KOPT-K1 (cell line): ENCODE data around the gene NOVA2.

Source experiments
- H3K27ac ChIP-seq: fragments of 200-600 bp; sonication (generic); 2 replicates; pipeline ENCODE4 v1.5.1; 2016; ENCODE audit warnings: antibody characterized with exemption, mild to moderate bottlenecking, low read depth, low read length; ENCODE audit not compliant: poor library complexity, severe bottlenecking
- H3K36me3 ChIP-seq: fragments of 200-600 bp; sonication (generic); 2 replicates; pipeline ENCODE4 v1.5.1; 2017; ENCODE audit warnings: antibody characterized with exemption, mild to moderate bottlenecking, low read length, moderate library complexity; ENCODE audit not compliant: insufficient read depth
- H3K9me3 ChIP-seq: fragments of 200-600 bp; sonication (generic); 2 replicates; pipeline ENCODE4 v1.5.1; 2017; ENCODE audit warnings: antibody characterized with exemption, low read length, mild to moderate bottlenecking; ENCODE audit not compliant: insufficient read depth, poor library complexity, severe bottlenecking

Gene NOVA2

GRCh38 chr19:45931055-45931454, 42.6 kb downstream of the NOVA2 start:
- H3K27ac ChIP-seq, result no peak overlapping the region
- no peaks in the 10 kb centered on the region for H3K36me3 ChIP-seq
- H3K9me3 ChIP-seq, result no peaks in the 10 kb centered on the region

- H3K36me3 ChIP-seq, result no peaks in the 10 kb centered on the region
- no peak overlapping the region for H3K27ac ChIP-seq
- no peaks in the 10 kb centered on the region for H3K9me3 ChIP-seq
These were observed 44.4 kb downstream of the NOVA2 start for GRCh38 chr19:45929247-45929646.

DNA sequence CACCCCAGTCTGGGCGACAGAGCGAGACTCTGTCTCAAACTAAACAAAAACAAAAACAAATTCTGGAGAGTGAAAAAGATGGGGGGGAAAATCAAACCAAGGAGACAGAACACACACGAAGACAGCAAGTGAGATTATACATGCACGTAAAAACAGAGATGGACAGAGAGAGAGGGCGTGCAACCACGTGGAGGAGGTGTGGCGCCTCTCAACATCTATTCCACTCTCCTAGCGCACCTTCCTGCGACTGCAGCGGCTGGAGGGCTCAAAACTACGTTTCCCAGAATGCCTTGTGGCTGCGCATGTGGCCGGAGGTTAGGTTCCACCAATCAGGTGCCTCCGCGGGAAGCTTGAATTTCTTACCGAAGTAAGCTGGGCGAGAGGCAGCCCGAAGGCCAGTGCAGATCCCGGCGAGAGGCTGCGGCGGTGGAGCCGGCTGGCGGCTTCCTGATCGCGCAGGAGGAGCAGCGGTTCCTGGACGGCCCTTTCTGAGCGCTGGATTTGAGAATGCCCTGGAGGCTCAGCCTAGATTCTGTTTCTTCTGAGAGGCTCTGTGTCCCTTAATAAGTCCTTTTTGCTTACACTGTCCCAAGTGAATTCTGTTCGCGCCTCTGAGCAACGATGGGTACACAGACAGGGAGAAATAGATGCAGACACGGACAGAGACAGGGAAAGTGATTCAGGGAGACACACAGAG, 46.0 kb downstream of the NOVA2 start:
- Histone ChIP-seq H3K27ac (peak overlapping the region; percentile 89), H3K36me3 (no peaks in the 10 kb centered on the region), H3K9me3 (no peaks in the 10 kb centered on the region)

DNA sequence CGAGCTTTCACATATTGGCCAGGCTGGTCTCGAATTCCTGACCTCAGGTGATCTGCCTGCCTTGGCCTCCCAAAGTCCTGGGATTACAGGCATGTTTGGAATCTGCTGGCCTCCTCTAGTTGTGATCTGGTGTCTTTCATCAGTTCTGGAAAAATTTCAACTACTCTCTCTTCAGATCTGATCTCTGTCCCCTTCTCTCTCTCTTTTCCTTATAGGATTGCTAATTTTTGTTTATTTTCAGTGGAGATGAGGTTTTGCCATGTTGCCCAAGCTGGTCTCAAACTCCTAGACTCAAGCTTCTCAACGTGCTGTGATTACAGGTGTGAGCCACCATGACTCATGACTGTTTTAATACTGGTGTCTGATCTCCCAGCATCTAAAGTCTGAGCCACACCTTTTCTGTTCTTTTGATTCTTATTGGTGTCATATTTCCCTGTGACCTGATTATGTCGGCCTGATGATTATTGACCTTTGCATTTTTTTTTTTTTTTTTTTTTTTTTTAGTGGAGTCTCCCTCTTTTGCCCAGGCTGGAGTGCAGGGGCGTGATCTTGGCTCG, 48.7 kb downstream of the NOVA2 start:
- Histone ChIP-seq H3K9me3 (no peaks in the 10 kb centered on the region), H3K36me3 (no peaks in the 10 kb centered on the region), H3K27ac (no peak overlapping the region)

DNA sequence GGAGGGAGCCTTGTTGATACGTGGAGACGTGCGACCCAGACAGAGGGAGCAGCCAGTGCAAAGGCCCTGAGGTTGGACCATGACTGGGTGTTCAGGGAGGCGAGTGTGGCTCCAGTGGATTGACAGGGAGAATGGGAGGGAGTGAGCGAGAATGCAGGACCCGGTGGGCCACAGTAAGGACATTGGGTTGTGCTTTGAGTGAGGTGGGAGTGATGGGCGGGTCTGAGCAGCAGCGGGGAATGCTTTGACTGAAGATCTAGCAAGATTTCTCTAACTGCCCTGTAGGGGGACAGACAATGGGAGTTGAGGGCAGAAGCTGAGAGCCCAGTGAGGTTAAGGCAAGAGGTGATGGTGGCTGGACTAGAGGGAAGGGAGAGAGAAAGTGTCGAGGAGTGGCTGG, 51.4 kb downstream of the NOVA2 start:
- Histone ChIP-seq H3K9me3 (no peaks in the 10 kb centered on the region), H3K27ac (no peak overlapping the region), H3K36me3 (no peaks in the 10 kb centered on the region)

DNA sequence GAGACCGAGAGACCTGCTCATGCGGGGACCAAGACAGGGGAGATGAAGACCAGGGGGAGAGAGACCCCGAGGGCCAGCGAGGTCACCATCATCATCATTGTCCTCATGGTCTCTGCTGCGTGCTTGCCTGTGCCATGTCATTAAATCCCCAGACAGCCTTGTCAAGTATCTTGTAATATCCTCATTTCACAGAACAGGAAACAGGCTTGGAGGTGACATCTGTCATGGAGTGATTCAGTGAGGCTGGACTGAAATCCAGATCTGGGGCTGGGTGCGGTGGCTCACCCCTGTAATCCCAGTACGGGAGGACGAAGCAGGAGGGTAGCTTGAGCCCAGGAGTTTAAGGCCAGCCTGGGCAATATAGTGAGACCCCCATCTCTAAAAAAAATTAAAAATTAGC, 53.2 kb downstream of the NOVA2 start:
- no peaks in the 10 kb centered on the region for H3K36me3 ChIP-seq
- H3K9me3 ChIP-seq, result no peaks in the 10 kb centered on the region
- peak overlapping the region; percentile 27 for H3K27ac ChIP-seq

GRCh38 chr19:45919678-45920077, 54.0 kb downstream of the NOVA2 start:
- H3K9me3 ChIP-seq, result no peaks in the 10 kb centered on the region
- H3K36me3 ChIP-seq, result no peaks in the 10 kb centered on the region
- H3K27ac ChIP-seq, result peak overlapping the region; percentile 27

DNA sequence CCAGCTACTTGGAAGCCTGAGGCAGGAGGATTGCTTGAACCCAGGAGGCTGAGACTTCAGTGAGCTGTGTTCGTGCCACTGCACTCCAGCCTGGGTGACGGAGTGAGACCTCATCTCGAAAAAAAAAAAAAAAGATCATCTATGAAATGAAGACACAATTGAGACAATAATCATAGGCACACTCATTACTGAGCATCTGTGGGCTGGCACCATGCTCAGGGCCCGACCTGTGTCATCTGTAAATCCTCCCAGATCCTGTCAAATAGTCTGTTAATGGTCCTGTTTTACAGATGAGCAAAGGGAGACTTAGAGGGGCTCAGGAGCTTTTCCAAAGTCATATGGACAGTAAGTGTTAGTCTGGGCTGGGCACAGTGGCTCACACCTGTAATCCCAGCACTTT, 54.9 kb downstream of the NOVA2 start:
- Histone ChIP-seq H3K27ac (peak overlapping the region; percentile 40), H3K9me3 (no peaks in the 10 kb centered on the region), H3K36me3 (no peaks in the 10 kb centered on the region)

DNA sequence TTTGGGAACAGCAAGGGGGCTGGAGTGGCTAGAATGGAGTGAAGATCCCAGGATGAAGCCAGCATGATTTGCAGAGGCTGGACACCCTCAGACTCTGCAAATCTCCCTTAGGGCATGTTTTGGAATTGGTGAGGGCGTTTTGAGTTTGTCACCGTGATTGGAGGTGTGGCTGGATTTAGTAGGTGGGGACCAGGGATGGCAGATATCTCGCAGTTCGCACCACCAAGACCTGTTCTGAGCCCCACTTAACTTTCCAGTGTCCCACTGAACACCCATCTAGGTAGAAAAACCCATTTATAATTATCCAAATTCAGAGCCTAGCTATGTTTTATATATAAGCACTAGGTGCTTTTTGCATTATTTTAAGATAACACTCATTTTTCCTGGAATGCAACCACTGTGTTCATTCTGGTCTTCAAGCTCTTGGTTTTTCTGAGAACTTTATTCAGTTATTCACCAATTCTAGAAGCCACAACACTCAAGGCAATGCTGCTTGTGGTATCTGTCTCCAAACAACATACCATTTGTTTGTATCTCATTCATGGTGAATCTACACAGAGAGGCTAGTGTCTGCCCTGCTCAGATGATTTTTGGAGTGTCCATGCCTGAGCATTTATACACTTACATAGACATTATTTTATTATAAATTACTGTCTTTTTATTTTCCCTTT, 56.1 kb downstream of the NOVA2 start:
- no peaks in the 10 kb centered on the region for H3K36me3 ChIP-seq
- H3K9me3 ChIP-seq, result no peaks in the 10 kb centered on the region
- H3K27ac ChIP-seq, result peak overlapping the region; percentile 68

DNA sequence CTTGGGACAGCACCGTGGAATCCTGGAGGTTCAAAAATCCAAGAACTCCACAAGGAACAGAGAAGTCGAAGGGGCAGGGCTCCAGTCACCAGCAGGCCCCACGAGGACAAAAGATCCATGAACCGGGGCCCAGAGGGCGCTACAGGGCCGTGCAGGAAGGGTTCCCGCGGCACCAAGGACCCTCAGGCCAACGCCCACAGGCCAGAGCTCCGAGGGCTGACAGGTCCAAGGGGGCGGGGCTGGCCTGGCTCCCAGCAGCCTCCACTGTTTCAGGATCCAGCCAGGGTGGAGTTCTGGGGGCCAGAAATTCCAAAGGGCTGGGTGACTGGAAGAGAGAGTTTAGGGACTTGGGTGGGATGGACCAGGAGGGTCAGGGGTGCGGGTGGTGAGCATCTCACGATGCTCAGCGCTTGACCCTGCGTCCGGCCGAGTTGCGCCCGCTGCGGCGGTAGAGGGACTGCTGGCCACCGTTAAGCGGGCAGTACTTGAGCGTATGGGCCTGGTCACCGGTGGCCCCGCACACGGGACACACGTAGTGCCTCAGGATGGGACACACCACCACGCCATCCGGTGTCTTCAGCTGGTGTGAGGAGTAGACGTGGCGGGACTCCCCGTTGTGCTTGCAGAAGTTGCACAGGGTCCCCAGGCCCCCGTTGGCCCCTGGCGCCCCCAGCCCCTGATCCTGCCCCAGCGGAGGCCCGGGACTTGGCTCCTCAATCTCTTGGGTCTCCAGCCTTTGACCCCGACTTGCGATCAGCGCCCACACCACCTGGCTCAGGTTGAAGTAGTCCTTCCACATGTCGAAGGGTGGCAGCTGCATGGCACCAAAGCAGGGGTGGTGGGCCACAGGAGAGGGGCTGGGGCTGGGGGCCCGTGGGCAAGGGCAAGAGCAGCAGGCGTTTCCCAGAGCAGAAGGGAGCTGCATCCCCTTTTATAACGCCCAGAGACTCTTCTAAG, 59.5 kb downstream of the NOVA2 start, which contains the start of gene NANOS2:
NANOS2 (minus strand) TSS at position 905 of the 957 bp plus-strand sequence; CDS start at position 820, 85 bp downstream.
- Histone ChIP-seq H3K36me3 (no peaks in the 10 kb centered on the region), H3K27ac (no peak within 1 kb of the TSS), H3K9me3 (no peaks in the 10 kb centered on the region)

DNA sequence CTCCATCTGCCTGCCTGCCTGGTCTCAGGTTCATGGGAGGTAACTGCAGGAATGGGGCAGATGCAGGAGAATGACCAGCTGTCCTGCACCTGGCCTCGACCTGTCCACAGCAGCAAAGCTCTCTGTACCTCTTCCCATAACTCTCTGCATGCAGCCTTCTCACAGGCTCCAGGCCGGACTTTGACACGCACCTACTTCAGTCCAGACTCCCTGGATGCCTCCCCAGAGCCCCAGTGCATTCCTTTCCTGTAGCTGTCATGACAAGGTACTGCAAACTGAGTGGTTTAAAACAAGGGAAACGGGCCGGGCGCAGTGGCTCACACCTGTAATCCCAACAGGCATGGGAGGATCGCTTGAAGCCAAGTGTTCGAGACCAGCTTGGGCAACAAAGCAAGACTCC, 62.4 kb downstream of the NOVA2 start:
- H3K27ac ChIP-seq, result no peak overlapping the region

DNA sequence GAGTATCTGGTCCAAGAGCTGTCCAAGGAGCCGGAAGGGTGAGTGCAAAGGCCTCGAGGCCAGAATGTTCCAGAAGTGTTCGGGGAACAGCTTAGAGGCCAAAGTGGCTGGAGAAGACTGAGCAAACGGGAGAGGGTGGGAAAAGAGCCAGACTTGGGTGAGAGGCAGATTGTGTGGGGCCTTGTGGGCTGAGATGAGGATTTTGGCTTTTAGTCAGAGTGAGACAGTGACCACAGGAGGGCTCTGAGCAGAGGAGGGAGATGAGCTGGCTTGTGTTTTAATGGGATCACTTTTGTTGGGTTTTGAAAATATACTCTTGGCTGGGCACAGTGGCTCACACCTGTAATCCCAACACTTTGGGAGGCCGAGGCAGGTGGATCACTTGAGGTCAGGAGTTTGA, 64.7 kb downstream of the NOVA2 start:
- H3K36me3 ChIP-seq, result no peaks in the 10 kb centered on the region
- no peaks in the 10 kb centered on the region for H3K9me3 ChIP-seq
- H3K27ac ChIP-seq, result no peak overlapping the region

More for the DNA sequence above, 62.4 kb downstream of the NOVA2 start:
- H3K9me3 ChIP-seq, result no peaks in the 10 kb centered on the region
- no peaks in the 10 kb centered on the region for H3K36me3 ChIP-seq

- Histone ChIP-seq H3K27ac (no peak overlapping the region), H3K36me3 (no peaks in the 10 kb centered on the region), H3K9me3 (no peaks in the 10 kb centered on the region)
These were observed 67.4 kb downstream of the NOVA2 start for GRCh38 chr19:45906221-45906620.

GRCh38 chr19:45905011-45905410, 68.7 kb downstream of the NOVA2 start:
- no peaks in the 10 kb centered on the region for H3K9me3 ChIP-seq
- H3K36me3 ChIP-seq, result peaks cover 6% of the 10 kb centered on the region; the same call in 1 of the 2 replicates
- H3K27ac ChIP-seq, result no peak overlapping the region
